GM23338 (cell line): ENCODE results near the gene KCNJ16. TPM values are rescaled to one million over a fixed set of nuclear protein-coding genes. Genes with fewer than 3 reads are reported as not detected.

Source experiments
- ATAC-seq: fragments of 200-7000 bp; cut with Tn5 transposase; 3 replicates; pipeline ENCODE4 v1.9.1; 2020
- DNase-seq: peaks from one replicate; pipeline ENCODE4 v3.0.0-alpha.2; 2015; ENCODE audit warnings: low spot score
- H2AFZ ChIP-seq: fragments of 200-600 bp; sonication (generic); 2 replicates; pipeline ENCODE4 v1.8.0; 2016; ENCODE audit warnings: antibody characterized with exemption, mild to moderate bottlenecking, moderate library complexity
- H3F3A ChIP-seq: fragments of 200-600 bp; sonication (generic); replicated peaks from 2 replicates; pipeline ENCODE4 v1.8.0; 2017; ENCODE audit warnings: antibody characterized with exemption, mixed run types, low read depth
- H3K27ac ChIP-seq: fragments of 200-600 bp; sonication (generic); 2 replicates; pipeline ENCODE4 v1.6.1; 2016; ENCODE audit warnings: low read depth
- H3K27me3 ChIP-seq: fragments of 200-600 bp; sonication (generic); 2 replicates; pipeline ENCODE4 v1.8.0; 2016; ENCODE audit warnings: mild to moderate bottlenecking, mixed run types, moderate library complexity; ENCODE audit not compliant: insufficient read depth
- H3K36me3 ChIP-seq: fragments of 200-600 bp; sonication (generic); 2 replicates; pipeline ENCODE4 v1.8.0; 2016; ENCODE audit warnings: mild to moderate bottlenecking; ENCODE audit not compliant: insufficient read depth
- H3K4me1 ChIP-seq: fragments of 200-600 bp; sonication (generic); 2 replicates; pipeline ENCODE4 v1.8.0; 2016; ENCODE audit warnings: mild to moderate bottlenecking, moderate library complexity; ENCODE audit not compliant: insufficient read depth
- H3K4me2 ChIP-seq: fragments of 200-600 bp; sonication (generic); 2 replicates; pipeline ENCODE4 v1.7.1; 2017; ENCODE audit warnings: mixed run types
- H3K4me3 ChIP-seq: fragments of 200-600 bp; sonication (generic); 2 replicates; pipeline ENCODE4 v1.6.1; 2016; ENCODE audit warnings: mixed run types
- H3K79me2 ChIP-seq: fragments of 200-600 bp; sonication (generic); replicated peaks from 2 replicates; pipeline ENCODE4 v1.8.0; 2017; ENCODE audit warnings: mild to moderate bottlenecking; ENCODE audit not compliant: insufficient read depth
- H3K9me2 ChIP-seq: fragments of 200-600 bp; sonication (generic); 2 replicates; pipeline ENCODE4 v1.8.0; 2017; ENCODE audit not compliant: insufficient read depth
- H4K20me1 ChIP-seq: fragments of 200-600 bp; sonication (generic); replicated peaks from 2 replicates; pipeline ENCODE4 v1.8.0; 2017; ENCODE audit warnings: mild to moderate bottlenecking; ENCODE audit not compliant: insufficient read depth
- H3K27ac Mint-ChIP-seq: 2 replicates; pipeline ENCODE4 v1.8.0; 2020; ENCODE audit warnings: inconsistent platforms, mild to moderate bottlenecking, moderate library complexity, mixed read lengths
- H3K27me3 Mint-ChIP-seq: 3 replicates; pipeline ENCODE4 v1.8.0; 2022; ENCODE audit warnings: low read depth, mild to moderate bottlenecking, moderate library complexity, mixed read lengths, inconsistent platforms; ENCODE audit not compliant: insufficient read depth, poor library complexity
- H3K36me3 Mint-ChIP-seq: 3 replicates; pipeline ENCODE4 v1.8.0; 2021; ENCODE audit warnings: low read depth, mild to moderate bottlenecking, inconsistent platforms, moderate library complexity, mixed read lengths
- H3K4me1 Mint-ChIP-seq: 3 replicates; pipeline ENCODE4 v1.8.0; 2020; ENCODE audit warnings: mild to moderate bottlenecking, inconsistent platforms, mixed read lengths
- H3K4me3 Mint-ChIP-seq: 3 replicates; pipeline ENCODE4 v1.8.0; 2021; ENCODE audit warnings: moderate library complexity, mild to moderate bottlenecking, inconsistent platforms, mixed read lengths
- H3K9me3 Mint-ChIP-seq: 3 replicates; pipeline ENCODE4 v1.8.0; 2020; ENCODE audit warnings: moderate library complexity, mild to moderate bottlenecking, inconsistent platforms, mixed read lengths
- CREB1 ChIP-seq: fragments of 250-450 bp; sonication (Bioruptor Pico); IDR thresholded peaks from 2 replicates; pipeline ENCODE4 v1.5.0; 2020; ENCODE audit warnings: low read depth, mild to moderate bottlenecking, moderate library complexity
- EZH2 ChIP-seq: fragments of 200-600 bp; sonication (generic); IDR thresholded peaks from one replicate; pipeline ENCODE4 v1.8.0; 2017; ENCODE audit warnings: antibody characterized with exemption, mild to moderate bottlenecking, low read depth; ENCODE audit not compliant: unreplicated experiment
- EZH2phosphoT487 ChIP-seq: fragments of 200-600 bp; sonication (generic); IDR thresholded peaks from one replicate; pipeline ENCODE4 v1.8.1; 2018; ENCODE audit warnings: antibody characterized with exemption; ENCODE audit not compliant: unreplicated experiment
- JUNB ChIP-seq: IDR thresholded peaks from one replicate; pipeline ENCODE4 v1.6.1; 2016; ENCODE audit warnings: antibody characterized with exemption; ENCODE audit not compliant: unreplicated experiment
- NANOG ChIP-seq: IDR thresholded peaks from 2 replicates; pipeline ENCODE4 v1.6.1; 2016; ENCODE audit warnings: antibody characterized with exemption, borderline replicate concordance
- POLR2AphosphoS5 ChIP-seq: IDR thresholded peaks from 2 replicates; pipeline ENCODE4 v1.6.1; 2016; ENCODE audit warnings: antibody characterized with exemption, low read depth
- STAT1 ChIP-seq: IDR thresholded peaks from one replicate; pipeline ENCODE4 v1.6.1; 2016; ENCODE audit warnings: antibody characterized with exemption; ENCODE audit not compliant: unreplicated experiment
- ZNF114 ChIP-seq: fragments of 250-450 bp; sonication (Bioruptor Pico); IDR thresholded peaks from 2 replicates; pipeline ENCODE4 v1.5.0; 2020; ENCODE audit warnings: mild to moderate bottlenecking, moderate library complexity
- ZNF331 ChIP-seq: fragments of 250-450 bp; sonication (Bioruptor Pico); IDR thresholded peaks from 2 replicates; pipeline ENCODE4 v1.5.0; 2020; ENCODE audit warnings: low read depth, mild to moderate bottlenecking, moderate library complexity
- polyA plus RNA-seq: library from polyadenylated mRNA; unstranded; fragments of >200 nt; fragmentation: Nextera tagmentation; extraction: Ambion mirVana; gene quantifications from 2 replicates; pipeline ENCODE4 v1.2.1, GENCODE V29; 2016
- total RNA-seq: library from RNA; depleted of rRNA; stranded (reverse); fragments of >200 nt; shearing (Covaris generic); gene quantifications from 2 replicates; pipeline ENCODE4 v1.2.3, GENCODE V29; 2014
- TF ChIP-seq, protein P1 (sequence below): IDR thresholded peaks from one replicate; pipeline ENCODE4 v1.6.1; 2018; ENCODE audit warnings: antibody characterized with exemption; ENCODE audit not compliant: unreplicated experiment
- TF ChIP-seq, protein P2 (sequence below): IDR thresholded peaks from 2 replicates; pipeline ENCODE4 v1.6.1; 2016; ENCODE audit warnings: antibody characterized with exemption
- TF ChIP-seq, protein P3 (sequence below), 2 experiments: fragments of 200-600 bp in 1 of 2; sonication (generic) in 1 of 2; conservative IDR thresholded peaks; 2 replicates each; pipeline versions ENCODE4 v1.5.1 to v1.6.1; 2016 to 2017; ENCODE audit warnings: antibody characterized with exemption in 2 of 2, low read depth in 2 of 2, mild to moderate bottlenecking in 2 of 2, moderate library complexity in 1 of 2
- TF ChIP-seq, protein P4 (sequence below): fragments of 250-450 bp; sonication (Bioruptor Pico); IDR thresholded peaks from 2 replicates; pipeline ENCODE4 v1.5.0; 2020; ENCODE audit warnings: mild to moderate bottlenecking, moderate library complexity

KCNJ16 gene
- total and polyA plus RNA-seq, 2 experiments from 2014 or later = not detected

DNA sequence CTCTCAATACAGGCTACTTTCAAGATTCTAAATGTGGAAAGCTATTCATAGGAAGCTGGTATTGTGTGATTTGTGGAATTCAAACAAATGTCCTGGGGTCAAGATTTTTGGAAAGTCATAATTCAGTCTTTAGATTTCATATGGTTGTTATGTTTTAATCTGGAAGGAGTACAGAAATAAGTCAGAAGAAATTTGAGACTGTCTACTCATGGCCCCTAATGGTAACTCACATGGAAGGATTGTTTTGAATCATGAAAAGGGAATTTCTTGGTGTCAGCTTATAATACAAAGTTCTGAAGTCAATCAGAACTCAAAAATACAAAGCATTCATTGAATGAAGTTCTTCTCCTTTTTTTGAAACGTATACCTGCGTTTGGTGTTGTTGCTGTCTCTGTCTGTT lies 97.4 kb downstream of the KCNJ16 start:
- H3K4me1 ChIP-seq = peaks cover 13% of the 10 kb centered on the region
- TF ChIP-seq POLR2AphosphoS5 = no peak
- no peak for TF ChIP-seq NANOG
- no peak for TF ChIP-seq EZH2phosphoT487
- no peak for TF ChIP-seq ZNF114 (CRISPR knock-in tag)
- TF ChIP-seq, protein P1, sequence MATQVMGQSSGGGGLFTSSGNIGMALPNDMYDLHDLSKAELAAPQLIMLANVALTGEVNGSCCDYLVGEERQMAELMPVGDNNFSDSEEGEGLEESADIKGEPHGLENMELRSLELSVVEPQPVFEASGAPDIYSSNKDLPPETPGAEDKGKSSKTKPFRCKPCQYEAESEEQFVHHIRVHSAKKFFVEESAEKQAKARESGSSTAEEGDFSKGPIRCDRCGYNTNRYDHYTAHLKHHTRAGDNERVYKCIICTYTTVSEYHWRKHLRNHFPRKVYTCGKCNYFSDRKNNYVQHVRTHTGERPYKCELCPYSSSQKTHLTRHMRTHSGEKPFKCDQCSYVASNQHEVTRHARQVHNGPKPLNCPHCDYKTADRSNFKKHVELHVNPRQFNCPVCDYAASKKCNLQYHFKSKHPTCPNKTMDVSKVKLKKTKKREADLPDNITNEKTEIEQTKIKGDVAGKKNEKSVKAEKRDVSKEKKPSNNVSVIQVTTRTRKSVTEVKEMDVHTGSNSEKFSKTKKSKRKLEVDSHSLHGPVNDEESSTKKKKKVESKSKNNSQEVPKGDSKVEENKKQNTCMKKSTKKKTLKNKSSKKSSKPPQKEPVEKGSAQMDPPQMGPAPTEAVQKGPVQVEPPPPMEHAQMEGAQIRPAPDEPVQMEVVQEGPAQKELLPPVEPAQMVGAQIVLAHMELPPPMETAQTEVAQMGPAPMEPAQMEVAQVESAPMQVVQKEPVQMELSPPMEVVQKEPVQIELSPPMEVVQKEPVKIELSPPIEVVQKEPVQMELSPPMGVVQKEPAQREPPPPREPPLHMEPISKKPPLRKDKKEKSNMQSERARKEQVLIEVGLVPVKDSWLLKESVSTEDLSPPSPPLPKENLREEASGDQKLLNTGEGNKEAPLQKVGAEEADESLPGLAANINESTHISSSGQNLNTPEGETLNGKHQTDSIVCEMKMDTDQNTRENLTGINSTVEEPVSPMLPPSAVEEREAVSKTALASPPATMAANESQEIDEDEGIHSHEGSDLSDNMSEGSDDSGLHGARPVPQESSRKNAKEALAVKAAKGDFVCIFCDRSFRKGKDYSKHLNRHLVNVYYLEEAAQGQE = no peak
- TF ChIP-seq, protein P2, sequence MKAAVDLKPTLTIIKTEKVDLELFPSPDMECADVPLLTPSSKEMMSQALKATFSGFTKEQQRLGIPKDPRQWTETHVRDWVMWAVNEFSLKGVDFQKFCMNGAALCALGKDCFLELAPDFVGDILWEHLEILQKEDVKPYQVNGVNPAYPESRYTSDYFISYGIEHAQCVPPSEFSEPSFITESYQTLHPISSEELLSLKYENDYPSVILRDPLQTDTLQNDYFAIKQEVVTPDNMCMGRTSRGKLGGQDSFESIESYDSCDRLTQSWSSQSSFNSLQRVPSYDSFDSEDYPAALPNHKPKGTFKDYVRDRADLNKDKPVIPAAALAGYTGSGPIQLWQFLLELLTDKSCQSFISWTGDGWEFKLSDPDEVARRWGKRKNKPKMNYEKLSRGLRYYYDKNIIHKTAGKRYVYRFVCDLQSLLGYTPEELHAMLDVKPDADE = no peak
- TF ChIP-seq JUNB = no peak
- TF ChIP-seq, protein P3, sequence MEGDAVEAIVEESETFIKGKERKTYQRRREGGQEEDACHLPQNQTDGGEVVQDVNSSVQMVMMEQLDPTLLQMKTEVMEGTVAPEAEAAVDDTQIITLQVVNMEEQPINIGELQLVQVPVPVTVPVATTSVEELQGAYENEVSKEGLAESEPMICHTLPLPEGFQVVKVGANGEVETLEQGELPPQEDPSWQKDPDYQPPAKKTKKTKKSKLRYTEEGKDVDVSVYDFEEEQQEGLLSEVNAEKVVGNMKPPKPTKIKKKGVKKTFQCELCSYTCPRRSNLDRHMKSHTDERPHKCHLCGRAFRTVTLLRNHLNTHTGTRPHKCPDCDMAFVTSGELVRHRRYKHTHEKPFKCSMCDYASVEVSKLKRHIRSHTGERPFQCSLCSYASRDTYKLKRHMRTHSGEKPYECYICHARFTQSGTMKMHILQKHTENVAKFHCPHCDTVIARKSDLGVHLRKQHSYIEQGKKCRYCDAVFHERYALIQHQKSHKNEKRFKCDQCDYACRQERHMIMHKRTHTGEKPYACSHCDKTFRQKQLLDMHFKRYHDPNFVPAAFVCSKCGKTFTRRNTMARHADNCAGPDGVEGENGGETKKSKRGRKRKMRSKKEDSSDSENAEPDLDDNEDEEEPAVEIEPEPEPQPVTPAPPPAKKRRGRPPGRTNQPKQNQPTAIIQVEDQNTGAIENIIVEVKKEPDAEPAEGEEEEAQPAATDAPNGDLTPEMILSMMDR (conservative IDR thresholded peaks at IDR 0.05; ENCODE audit: low read depth in 2 of 2) = no peak
- no peak for TF ChIP-seq ZNF331
- TF ChIP-seq CREB1 (CRISPR knock-in tag) = no peak
- no peak for TF ChIP-seq EZH2
- TF ChIP-seq, protein P4, sequence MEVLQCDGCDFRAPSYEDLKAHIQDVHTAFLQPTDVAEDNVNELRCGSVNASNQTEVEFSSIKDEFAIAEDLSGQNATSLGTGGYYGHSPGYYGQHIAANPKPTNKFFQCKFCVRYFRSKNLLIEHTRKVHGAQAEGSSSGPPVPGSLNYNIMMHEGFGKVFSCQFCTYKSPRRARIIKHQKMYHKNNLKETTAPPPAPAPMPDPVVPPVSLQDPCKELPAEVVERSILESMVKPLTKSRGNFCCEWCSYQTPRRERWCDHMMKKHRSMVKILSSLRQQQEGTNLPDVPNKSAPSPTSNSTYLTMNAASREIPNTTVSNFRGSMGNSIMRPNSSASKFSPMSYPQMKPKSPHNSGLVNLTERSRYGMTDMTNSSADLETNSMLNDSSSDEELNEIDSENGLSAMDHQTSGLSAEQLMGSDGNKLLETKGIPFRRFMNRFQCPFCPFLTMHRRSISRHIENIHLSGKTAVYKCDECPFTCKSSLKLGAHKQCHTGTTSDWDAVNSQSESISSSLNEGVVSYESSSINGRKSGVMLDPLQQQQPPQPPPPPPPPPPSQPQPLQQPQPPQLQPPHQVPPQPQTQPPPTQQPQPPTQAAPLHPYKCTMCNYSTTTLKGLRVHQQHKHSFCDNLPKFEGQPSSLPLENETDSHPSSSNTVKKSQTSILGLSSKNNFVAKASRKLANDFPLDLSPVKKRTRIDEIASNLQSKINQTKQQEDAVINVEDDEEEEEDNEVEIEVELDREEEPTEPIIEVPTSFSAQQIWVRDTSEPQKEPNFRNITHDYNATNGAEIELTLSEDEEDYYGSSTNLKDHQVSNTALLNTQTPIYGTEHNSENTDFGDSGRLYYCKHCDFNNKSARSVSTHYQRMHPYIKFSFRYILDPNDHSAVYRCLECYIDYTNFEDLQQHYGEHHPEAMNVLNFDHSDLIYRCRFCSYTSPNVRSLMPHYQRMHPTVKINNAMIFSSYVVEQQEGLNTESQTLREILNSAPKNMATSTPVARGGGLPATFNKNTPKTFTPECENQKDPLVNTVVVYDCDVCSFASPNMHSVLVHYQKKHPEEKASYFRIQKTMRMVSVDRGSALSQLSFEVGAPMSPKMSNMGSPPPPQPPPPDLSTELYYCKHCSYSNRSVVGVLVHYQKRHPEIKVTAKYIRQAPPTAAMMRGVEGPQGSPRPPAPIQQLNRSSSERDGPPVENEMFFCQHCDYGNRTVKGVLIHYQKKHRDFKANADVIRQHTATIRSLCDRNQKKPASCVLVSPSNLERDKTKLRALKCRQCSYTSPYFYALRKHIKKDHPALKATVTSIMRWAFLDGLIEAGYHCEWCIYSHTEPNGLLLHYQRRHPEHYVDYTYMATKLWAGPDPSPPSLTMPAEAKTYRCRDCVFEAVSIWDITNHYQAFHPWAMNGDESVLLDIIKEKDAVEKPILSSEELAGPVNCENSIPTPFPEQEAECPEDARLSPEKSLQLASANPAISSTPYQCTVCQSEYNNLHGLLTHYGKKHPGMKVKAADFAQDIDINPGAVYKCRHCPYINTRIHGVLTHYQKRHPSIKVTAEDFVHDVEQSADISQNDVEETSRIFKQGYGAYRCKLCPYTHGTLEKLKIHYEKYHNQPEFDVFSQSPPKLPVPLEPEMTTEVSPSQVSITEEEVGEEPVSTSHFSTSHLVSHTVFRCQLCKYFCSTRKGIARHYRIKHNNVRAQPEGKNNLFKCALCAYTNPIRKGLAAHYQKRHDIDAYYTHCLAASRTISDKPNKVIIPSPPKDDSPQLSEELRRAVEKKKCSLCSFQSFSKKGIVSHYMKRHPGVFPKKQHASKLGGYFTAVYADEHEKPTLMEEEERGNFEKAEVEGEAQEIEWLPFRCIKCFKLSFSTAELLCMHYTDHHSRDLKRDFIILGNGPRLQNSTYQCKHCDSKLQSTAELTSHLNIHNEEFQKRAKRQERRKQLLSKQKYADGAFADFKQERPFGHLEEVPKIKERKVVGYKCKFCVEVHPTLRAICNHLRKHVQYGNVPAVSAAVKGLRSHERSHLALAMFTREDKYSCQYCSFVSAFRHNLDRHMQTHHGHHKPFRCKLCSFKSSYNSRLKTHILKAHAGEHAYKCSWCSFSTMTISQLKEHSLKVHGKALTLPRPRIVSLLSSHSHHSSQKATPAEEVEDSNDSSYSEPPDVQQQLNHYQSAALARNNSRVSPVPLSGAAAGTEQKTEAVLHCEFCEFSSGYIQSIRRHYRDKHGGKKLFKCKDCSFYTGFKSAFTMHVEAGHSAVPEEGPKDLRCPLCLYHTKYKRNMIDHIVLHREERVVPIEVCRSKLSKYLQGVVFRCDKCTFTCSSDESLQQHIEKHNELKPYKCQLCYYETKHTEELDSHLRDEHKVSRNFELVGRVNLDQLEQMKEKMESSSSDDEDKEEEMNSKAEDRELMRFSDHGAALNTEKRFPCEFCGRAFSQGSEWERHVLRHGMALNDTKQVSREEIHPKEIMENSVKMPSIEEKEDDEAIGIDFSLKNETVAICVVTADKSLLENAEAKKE (CRISPR knock-in tag) = no peak
- no peak for TF ChIP-seq STAT1
- H3K79me2 ChIP-seq = peaks cover 11% of the 10 kb centered on the region; the same call in 1 of the 2 replicates
- H3K27ac ChIP-seq = no peak overlapping the region
- peaks cover 15% of the 10 kb centered on the region for H3K27me3 Mint-ChIP-seq
- no peak overlapping the region for H2AFZ ChIP-seq
- H4K20me1 ChIP-seq = 0 out of 2 replicates have a peak, but pooled peaks cover 4% of the 10 kb centered on the region
- H3K4me3 Mint-ChIP-seq = no peak overlapping the region
- DNase-seq (no peak), ATAC-seq (no peak)
- H3K27ac Mint-ChIP-seq = no peak overlapping the region
- no peaks in the 10 kb centered on the region for H3K9me3 Mint-ChIP-seq
- no peak overlapping the region for H3K4me2 ChIP-seq
- H3K4me3 ChIP-seq = no peak overlapping the region
- no peaks in the 10 kb centered on the region for H3K36me3 ChIP-seq
- no peaks in the 10 kb centered on the region for H3K9me2 ChIP-seq
- H3K36me3 Mint-ChIP-seq = peaks cover 10% of the 10 kb centered on the region; the same call in 2 of the 3 replicates
- peaks cover 12% of the 10 kb centered on the region for H3K4me1 Mint-ChIP-seq
- H3F3A ChIP-seq = no peaks in the 10 kb centered on the region
- peaks cover 35% of the 10 kb centered on the region for H3K27me3 ChIP-seq
